ENCODE measurements around the gene SLC25A33. TPM values are rescaled to one million over a fixed set of nuclear protein-coding genes. Genes with fewer than 3 reads are reported as not detected.
A peak's percentile ranks its signal among the peaks of the same experiment; 100 is the strongest.

SLC25A33 gene
- total RNA-seq, 2 donors from 2014 or later: 10.9 to 16.4 TPM

- H3K27ac ChIP-seq: no peak overlapping the region
- peaks cover 0 to 3% of the 10 kb centered on the region in 2 donors for H3K4me1 ChIP-seq
- no peaks in the 10 kb centered on the region for H3K27me3 ChIP-seq
- no peak overlapping the region for H3K4me3 ChIP-seq
- H3K9me3 ChIP-seq: no peaks in the 10 kb centered on the region
- no peak for TF ChIP-seq CTCF (IDR thresholded peaks at IDR 0.05)
- DNase-seq (ENCODE audit: low spot score): no peak
- H3K36me3 ChIP-seq: peaks cover 38% of the 10 kb centered on the region
These were observed 73.0 kb downstream of the SLC25A33 start for GRCh38 chr1:9612162-9612845.

- Histone ChIP-seq H3K9me3 (no peaks in the 10 kb centered on the region), H3K27me3 (no peaks in the 10 kb centered on the region), H3K36me3 (peaks cover 38% of the 10 kb centered on the region), H3K4me1 (no peaks in the 10 kb centered on the region), H3K4me3 (no peak overlapping the region), H3K27ac (no peak overlapping the region)
- DNase-seq (ENCODE audit: low spot score): no peak
- TF ChIP-seq CTCF (IDR thresholded peaks at IDR 0.05): no peak
These were observed 73.8 kb downstream of the SLC25A33 start for GRCh38 chr1:9612871-9613624.

GRCh38 chr1:9613625-9614299 is 74.5 kb downstream of the SLC25A33 start:
- H3K36me3 ChIP-seq: peaks cover 38% of the 10 kb centered on the region
- no peak for DNase-seq (ENCODE audit: low spot score)

GRCh38 chr1:9615316-9616063 is 76.2 kb downstream of the SLC25A33 start:
- peak; percentile 14 to 63 for TF ChIP-seq CTCF (IDR thresholded peaks at IDR 0.05)
- Histone ChIP-seq H3K27ac (no peak overlapping the region), H3K4me1 (no peaks in the 10 kb centered on the region), H3K36me3 (peaks cover 23% of the 10 kb centered on the region), H3K4me3 (no peak overlapping the region), H3K9me3 (no peaks in the 10 kb centered on the region), H3K27me3 (no peaks in the 10 kb centered on the region)
- no peak for DNase-seq (ENCODE audit: low spot score)

More at GRCh38 chr1:9613625-9614299, 74.5 kb downstream of the SLC25A33 start:
- H3K27me3 ChIP-seq: no peaks in the 10 kb centered on the region
- H3K27ac ChIP-seq: no peak overlapping the region
- no peaks in the 10 kb centered on the region for H3K9me3 ChIP-seq
- no peak overlapping the region for H3K4me3 ChIP-seq
- TF ChIP-seq CTCF (IDR thresholded peaks at IDR 0.05): no peak
- no peaks in the 10 kb centered on the region for H3K4me1 ChIP-seq

GRCh38 chr1:9618909-9619679 is 79.8 kb downstream of the SLC25A33 start:
- no peak for TF ChIP-seq CTCF (IDR thresholded peaks at IDR 0.05)
- Histone ChIP-seq H3K27ac (no peak overlapping the region), H3K4me3 (no peak overlapping the region), H3K36me3 (no peaks in the 10 kb centered on the region), H3K9me3 (no peaks in the 10 kb centered on the region), H3K4me1 (no peaks in the 10 kb centered on the region), H3K27me3 (no peaks in the 10 kb centered on the region)
- no peak for DNase-seq (ENCODE audit: low spot score)

All from right atrium auricular region (tissue), 2 donors.